ENCODE results near the gene GABRG3. TPM values are rescaled to one million over a fixed set of nuclear protein-coding genes. Genes with fewer than 3 reads are reported as not detected.

Gene GABRG3
- total and polyA plus RNA-seq, 2 donors from 2014 or later = not detected

GRCh38 chr15:27454281-27455075 lies 483.5 kb downstream of the GABRG3 start:
- no peak overlapping the region for H3K27ac ChIP-seq (ENCODE audit: low read depth in 2 of 2, low read length in 2 of 2)
- no peak for FAIRE-seq
- TF ChIP-seq CTCF (IDR thresholded peaks at IDR 0.05; ENCODE audit: borderline replicate concordance, extremely low read depth, insufficient read depth) = no peak
- no peak for DNase-seq
- intact Hi-C loops (cut with DNase I) = no loop called here
- no peaks in the 10 kb centered on the region for H3K27me3 ChIP-seq (ENCODE audit: control insufficient read depth, insufficient read depth, low read length)
- H3K9me3 ChIP-seq (ENCODE audit: control insufficient read depth in 2 of 3, insufficient read depth in 1 of 3, low read length in 3 of 3) = no peaks in the 10 kb centered on the region
- no peak overlapping the region for H3K4me3 ChIP-seq (ENCODE audit: low read length in 3 of 3)
- H3K9ac ChIP-seq (ENCODE audit: low read length in 3 of 3) = no peak overlapping the region
- no peaks in the 10 kb centered on the region for H3K36me3 ChIP-seq (ENCODE audit: control insufficient read depth in 2 of 3, insufficient read depth in 3 of 3, low read length in 3 of 3)
- H3K4me1 ChIP-seq (ENCODE audit: control insufficient read depth in 2 of 3, insufficient read depth in 2 of 3, low read depth in 1 of 3, low read length in 3 of 3) = no peaks in the 10 kb centered on the region

GRCh38 chr15:27456807-27457206 lies 485.8 kb downstream of the GABRG3 start:
- TF ChIP-seq CTCF (IDR thresholded peaks at IDR 0.05; ENCODE audit: borderline replicate concordance, extremely low read depth, insufficient read depth) = no peak
- FAIRE-seq (no peak), DNase-seq (no peak)
- Histone ChIP-seq H3K4me3 (ENCODE audit: low read length in 3 of 3) (no peak overlapping the region), H3K36me3 (ENCODE audit: control insufficient read depth in 2 of 3, insufficient read depth in 3 of 3, low read length in 3 of 3) (no peaks in the 10 kb centered on the region), H3K27ac (ENCODE audit: low read depth in 2 of 2, low read length in 2 of 2) (no peak overlapping the region), H3K9ac (ENCODE audit: low read length in 3 of 3) (no peak overlapping the region), H3K27me3 (ENCODE audit: control insufficient read depth, insufficient read depth, low read length) (no peaks in the 10 kb centered on the region), H3K4me1 (ENCODE audit: control insufficient read depth in 2 of 3, insufficient read depth in 2 of 3, low read depth in 1 of 3, low read length in 3 of 3) (no peaks in the 10 kb centered on the region), H3K9me3 (ENCODE audit: control insufficient read depth in 2 of 3, insufficient read depth in 1 of 3, low read length in 3 of 3) (no peaks in the 10 kb centered on the region)
- intact Hi-C loops (cut with DNase I) = no loop called here

- DNase-seq = no peak
- Histone ChIP-seq H3K27me3 (ENCODE audit: control insufficient read depth, insufficient read depth, low read length) (no peaks in the 10 kb centered on the region), H3K4me3 (ENCODE audit: low read length in 3 of 3) (no peak overlapping the region), H3K27ac (ENCODE audit: low read depth in 2 of 2, low read length in 2 of 2) (no peak overlapping the region), H3K4me1 (ENCODE audit: control insufficient read depth in 2 of 3, insufficient read depth in 2 of 3, low read depth in 1 of 3, low read length in 3 of 3) (no peaks in the 10 kb centered on the region), H3K9ac (ENCODE audit: low read length in 3 of 3) (no peak overlapping the region), H3K36me3 (ENCODE audit: control insufficient read depth in 2 of 3, insufficient read depth in 3 of 3, low read length in 3 of 3) (no peaks in the 10 kb centered on the region), H3K9me3 (ENCODE audit: control insufficient read depth in 2 of 3, insufficient read depth in 1 of 3, low read length in 3 of 3) (no peaks in the 10 kb centered on the region)
- no peak for FAIRE-seq
- intact Hi-C loops (cut with DNase I) = no loop called here
- TF ChIP-seq CTCF (IDR thresholded peaks at IDR 0.05; ENCODE audit: borderline replicate concordance, extremely low read depth, insufficient read depth) = no peak
Measured at GRCh38 chr15:27457766-27458165, 486.8 kb downstream of the GABRG3 start.
